Thoracic aorta (tissue), 2 donors: ENCODE data around the gene LEMD3. TPM values are rescaled to one million over a fixed set of nuclear protein-coding genes. Genes with fewer than 3 reads are reported as not detected.

Source experiments
- ATAC-seq: fragments of 150-250 bp; one replicate; pipeline ENCODE4 v1.8.0; 2017; ENCODE audit warnings: low read depth; ENCODE audit not compliant: insufficient number of reproducible peaks, low FRiP score
- DNase-seq: peaks from one replicate; pipeline ENCODE4 v3.0.0-alpha.2; 2020; ENCODE audit warnings: low spot score
- H3K27ac ChIP-seq, 2 donors: fragments of 200-600 bp; sonication (generic); 1 replicate in 1 of 2; 2 replicates in 1 of 2; pipeline ENCODE4 v1.5.1; 2016; ENCODE audit warnings: mild to moderate bottlenecking in 2 of 2, moderate library complexity in 2 of 2
- H3K27me3 ChIP-seq: fragments of 200-600 bp; sonication (generic); replicated peaks from 2 replicates; pipeline ENCODE4 v1.6.0; 2016; ENCODE audit warnings: mild to moderate bottlenecking; ENCODE audit not compliant: insufficient read depth
- H3K36me3 ChIP-seq: fragments of 200-600 bp; sonication (generic); one replicate; pipeline ENCODE4 v1.5.1; 2016
- H3K4me1 ChIP-seq, 2 donors: fragments of 200-600 bp; sonication (generic); 1 replicate in 1 of 2; 2 replicates in 1 of 2; pipeline versions ENCODE4 v1.5.1 to v1.6.0; 2016; ENCODE audit warnings: low read depth in 2 of 2, mild to moderate bottlenecking in 1 of 2; ENCODE audit not compliant: control insufficient read depth in 1 of 2
- H3K4me3 ChIP-seq: fragments of 200-600 bp; sonication (generic); 2 replicates; pipeline ENCODE4 v1.5.1; 2016; ENCODE audit warnings: mild to moderate bottlenecking
- H3K9me3 ChIP-seq: fragments of 200-600 bp; sonication (generic); 2 replicates; pipeline ENCODE4 v1.5.1; 2016
- CTCF ChIP-seq: fragments of 200-600 bp; sonication (generic); IDR thresholded peaks from one replicate; pipeline ENCODE4 v1.5.1; 2019; ENCODE audit warnings: antibody characterized with exemption
- total RNA-seq, 2 donors: library from RNA; depleted of rRNA; stranded (reverse); fragments of >200 nt; gene quantifications; one replicate each; pipeline versions ENCODE4 v1.1.0 to v1.2.3, GENCODE V29; 2016

LEMD3 gene
- total RNA-seq, 2 donors from 2014 or later = 21.8 to 61.4 TPM

- no peak for DNase-seq
- Histone ChIP-seq H3K27ac (no peak overlapping the region), H3K36me3 (no peaks in the 10 kb centered on the region), H3K27me3 (no peaks in the 10 kb centered on the region), H3K4me3 (no peak overlapping the region), H3K9me3 (no peaks in the 10 kb centered on the region), H3K4me1 (peaks cover 9 to 14% of the 10 kb centered on the region in 2 donors)
- TF ChIP-seq CTCF = no peak
- ATAC-seq = no peak
Observed at GRCh38 chr12:65188179-65188701, 18.9 kb downstream of the LEMD3 start.

- Histone ChIP-seq H3K9me3 (no peaks in the 10 kb centered on the region), H3K36me3 (no peaks in the 10 kb centered on the region), H3K27ac (no peak overlapping the region), H3K4me1 (peaks cover 9 to 14% of the 10 kb centered on the region in 2 donors), H3K4me3 (no peak overlapping the region), H3K27me3 (no peaks in the 10 kb centered on the region)
- TF ChIP-seq CTCF = no peak
- no peak for ATAC-seq
- no peak for DNase-seq
Observed at GRCh38 chr12:65189028-65189718, 19.8 kb downstream of the LEMD3 start.

- no peak for DNase-seq
- Histone ChIP-seq H3K27me3 (no peaks in the 10 kb centered on the region), H3K4me1 (peaks cover 14 to 24% of the 10 kb centered on the region in 2 donors), H3K27ac (no peak overlapping the region), H3K9me3 (no peaks in the 10 kb centered on the region), H3K4me3 (no peak overlapping the region), H3K36me3 (no peaks in the 10 kb centered on the region)
- ATAC-seq = no peak
- no peak for TF ChIP-seq CTCF
Observed at GRCh38 chr12:65192963-65193516, 23.7 kb downstream of the LEMD3 start.

- no peak for DNase-seq
- Histone ChIP-seq H3K36me3 (no peaks in the 10 kb centered on the region), H3K27me3 (no peaks in the 10 kb centered on the region), H3K9me3 (no peaks in the 10 kb centered on the region), H3K4me1 (peaks cover 10 to 13% of the 10 kb centered on the region in 2 donors), H3K27ac (peak overlapping the region in 1 of 2 donors; percentile 46), H3K4me3 (no peak overlapping the region)
- TF ChIP-seq CTCF = no peak
- no peak for ATAC-seq
Observed at GRCh38 chr12:65194949-65195348, 25.6 kb downstream of the LEMD3 start.

GRCh38 chr12:65195387-65196055 is 26.1 kb downstream of the LEMD3 start:
- Histone ChIP-seq H3K27me3 (no peaks in the 10 kb centered on the region), H3K36me3 (no peaks in the 10 kb centered on the region), H3K4me1 (peaks cover 10 to 13% of the 10 kb centered on the region in 2 donors), H3K4me3 (no peak overlapping the region), H3K9me3 (no peaks in the 10 kb centered on the region), H3K27ac (peak overlapping the region; percentile 10 to 46)
- no peak for TF ChIP-seq CTCF
- ATAC-seq = no peak
- no peak for DNase-seq
